HG02642 (cell line): ENCODE data around the gene SAC3D1.
"Not testable (repeated sequence)": the region's sequence is repeated elsewhere in the genome, so short reads cannot be mapped to it uniquely, and the experiment has no call there.

Experiments
- ATAC-seq: cut with Tn5 transposase; IDR thresholded peaks from one replicate; pipeline ENCODE4 v1.9.1; 2021; ENCODE audit warnings: mild to moderate bottlenecking; ENCODE audit not compliant: unreplicated experiment, poor library complexity

Gene SAC3D1

DNA sequence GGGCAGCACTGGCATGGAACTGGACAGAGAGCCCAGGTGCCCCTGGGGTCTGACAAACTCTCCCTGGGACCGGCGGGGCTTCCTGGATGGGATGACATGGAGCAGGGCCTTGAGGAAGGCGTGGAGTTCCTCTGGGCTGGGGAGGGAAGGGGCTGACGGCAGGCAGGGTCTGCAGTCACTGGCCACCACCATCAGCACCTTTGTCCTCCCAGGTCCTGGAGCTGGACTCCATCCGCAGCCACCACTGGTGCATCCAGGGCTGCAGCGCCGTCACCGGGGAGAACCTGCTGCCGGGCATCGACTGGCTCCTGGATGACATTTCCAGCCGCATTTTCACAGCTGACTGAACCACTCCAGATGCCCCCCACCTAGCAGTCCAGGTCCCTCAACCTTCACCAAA, 19.5 kb upstream of the SAC3D1 start:
- no peak for ATAC-seq

DNA sequence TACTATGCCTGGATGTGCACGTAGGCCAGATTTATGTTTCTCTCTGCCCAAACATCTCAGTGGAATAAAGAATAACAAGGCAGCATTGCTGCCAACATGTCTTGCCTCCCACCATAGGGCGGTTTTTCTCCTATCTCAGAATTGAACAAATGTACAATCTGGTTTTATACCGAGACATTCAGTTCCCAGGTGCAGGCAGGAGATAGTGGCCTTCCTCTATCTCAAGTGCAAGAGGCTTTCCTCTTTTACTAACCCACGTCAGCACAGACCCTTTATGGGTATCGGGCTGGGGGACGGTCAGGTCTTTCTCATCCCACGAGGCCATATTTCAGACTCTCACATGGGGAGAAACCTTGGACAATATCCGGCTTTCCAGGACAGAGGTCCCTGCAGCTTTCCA, 17.5 kb upstream of the SAC3D1 start:
- not testable (repeated sequence) for ATAC-seq

DNA sequence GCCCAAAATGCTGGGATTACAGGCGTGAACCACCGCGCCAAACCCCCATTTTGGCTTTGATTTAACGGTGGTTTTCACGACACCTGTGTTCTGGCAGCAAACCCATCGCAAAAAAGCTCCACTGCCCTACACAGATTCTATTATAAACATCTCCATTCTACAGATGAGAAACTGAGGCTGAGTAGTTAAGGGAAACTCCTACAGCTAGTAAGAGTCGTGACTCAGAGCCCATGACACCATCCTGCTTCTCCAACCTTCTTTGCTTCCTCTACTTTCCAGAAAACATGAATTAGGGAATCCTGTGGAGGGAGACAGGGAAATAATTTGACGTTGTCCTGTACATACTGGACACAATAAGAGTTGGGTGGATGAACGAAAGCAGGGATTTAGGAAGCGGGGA, 14.2 kb upstream of the SAC3D1 start:
- no peak for ATAC-seq

DNA sequence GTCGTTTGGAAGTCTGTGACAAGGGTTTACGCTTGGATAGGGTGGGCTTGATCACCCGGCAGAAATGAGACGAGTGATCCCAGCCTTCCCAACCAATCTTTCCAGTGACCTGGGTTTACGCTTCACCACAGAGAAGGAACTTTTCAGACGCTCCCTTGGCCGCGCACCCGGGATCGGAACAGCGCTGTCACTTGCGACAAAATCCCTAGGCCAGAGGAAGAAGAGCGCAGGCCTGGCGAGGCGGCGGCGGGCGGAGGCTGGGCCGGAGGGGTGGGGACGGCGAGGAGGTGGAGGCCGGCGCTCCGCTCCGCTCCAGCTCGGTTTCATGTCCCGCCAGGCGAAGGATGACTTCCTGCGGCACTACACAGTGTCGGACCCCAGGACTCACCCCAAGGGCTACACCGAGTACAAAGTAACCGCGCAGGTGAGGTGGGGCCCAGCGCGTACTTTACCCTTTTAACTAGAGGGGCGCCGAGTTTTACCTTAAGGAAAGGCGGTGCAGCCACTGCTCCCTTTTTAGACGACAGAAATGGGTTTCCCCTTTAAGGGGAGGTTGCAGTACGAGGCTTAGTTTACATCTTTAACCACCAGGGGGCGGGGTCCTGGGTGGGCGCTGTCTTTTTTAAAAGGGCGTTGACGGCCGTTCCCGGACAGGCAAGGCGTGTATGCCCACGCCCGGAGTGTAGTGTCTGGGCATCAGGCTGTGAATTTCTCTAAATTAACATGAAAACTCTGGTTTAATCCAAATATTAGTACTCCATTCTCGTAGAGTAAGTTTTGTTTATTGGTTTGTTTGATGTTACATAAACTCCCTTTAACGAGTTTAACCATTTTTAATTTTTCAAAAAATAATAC, 13.6 kb upstream of the SAC3D1 start, which contains the start of gene SNX15:
TSS of gene SNX15 (plus strand) at position 227 of the 855 bp plus-strand sequence. CDS start at position 326, 99 bp downstream.
- ATAC-seq = peak; percentile 86

DNA sequence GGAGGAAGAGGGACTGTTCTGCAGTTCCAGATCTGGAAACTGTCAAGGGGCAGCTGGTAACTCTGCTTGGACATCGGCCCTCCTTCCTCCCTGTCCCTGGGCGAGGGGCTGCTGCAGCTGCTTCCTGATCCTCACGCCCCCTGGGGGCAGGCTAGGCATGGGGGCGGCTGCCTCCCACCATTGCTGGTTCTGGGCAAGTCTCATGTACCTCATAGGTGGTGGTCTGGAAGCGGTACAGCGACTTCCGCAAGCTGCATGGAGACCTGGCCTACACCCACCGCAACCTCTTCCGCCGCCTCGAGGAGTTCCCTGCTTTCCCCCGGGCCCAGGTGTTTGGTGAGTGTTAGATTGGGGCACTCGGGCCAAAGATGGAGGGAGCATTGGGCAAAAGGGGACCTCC, 8.8 kb upstream of the SAC3D1 start:
- no peak for ATAC-seq

DNA sequence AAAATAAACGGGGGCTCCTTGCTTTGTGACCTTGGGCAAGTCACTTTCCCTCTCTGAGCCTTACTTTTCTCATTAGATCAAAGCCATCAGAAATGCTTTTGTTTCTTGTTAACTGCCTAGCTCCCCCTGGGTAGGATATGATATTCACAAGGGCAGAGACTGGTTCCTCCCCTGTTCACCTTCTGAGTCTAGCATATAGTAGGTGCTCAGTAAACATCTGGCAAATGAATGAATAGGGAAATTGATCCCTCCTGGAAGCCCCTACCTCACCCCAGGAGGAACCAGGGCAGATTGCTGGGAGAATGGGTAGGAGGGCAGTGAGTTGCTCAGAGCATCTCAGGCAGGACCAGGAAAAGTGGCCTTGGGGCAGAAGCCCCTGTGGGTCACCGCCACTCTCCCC, 6.6 kb upstream of the SAC3D1 start:
- ATAC-seq = no peak

DNA sequence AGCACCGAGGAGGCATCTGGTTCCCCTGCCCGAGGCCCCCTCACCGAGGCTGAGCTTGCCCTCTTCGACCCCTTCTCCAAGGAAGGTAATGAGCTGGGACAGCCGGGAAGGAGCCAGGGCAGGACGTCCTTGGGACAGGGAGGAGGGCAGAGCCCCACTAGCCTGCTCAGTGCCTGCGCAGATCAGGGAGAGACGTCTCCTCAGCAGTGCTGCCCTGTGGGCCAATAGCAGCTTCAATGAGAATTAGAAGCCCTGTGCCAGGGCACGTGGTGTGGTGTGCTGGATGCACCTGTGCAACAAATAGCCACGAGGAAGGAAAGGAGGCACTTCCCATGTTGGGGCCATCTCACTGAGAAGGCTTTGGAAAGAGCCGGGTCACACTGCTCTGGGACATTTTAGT, 5.4 kb upstream of the SAC3D1 start:
- ATAC-seq = no peak

DNA sequence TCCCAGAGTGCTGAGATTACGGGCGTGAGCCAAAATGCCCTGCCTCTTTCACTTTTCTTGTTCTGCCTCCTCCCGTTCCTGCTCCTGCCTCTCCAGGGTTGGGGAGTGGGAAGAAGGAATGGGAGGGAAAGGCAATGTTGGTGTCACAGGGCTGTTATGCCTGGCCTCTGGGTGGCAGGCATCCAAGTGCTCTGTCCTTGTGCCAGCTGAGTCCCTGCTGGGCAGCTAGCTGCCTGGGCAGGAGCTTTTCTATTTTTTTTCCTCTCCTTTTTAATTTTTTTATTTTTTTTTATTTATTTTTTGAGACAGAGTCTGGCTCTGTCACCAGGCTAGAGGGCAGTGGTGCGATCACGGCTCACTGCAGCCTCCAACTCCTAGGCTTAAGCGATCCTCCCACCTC, 4.1 kb upstream of the SAC3D1 start:
- ATAC-seq = no peak

DNA sequence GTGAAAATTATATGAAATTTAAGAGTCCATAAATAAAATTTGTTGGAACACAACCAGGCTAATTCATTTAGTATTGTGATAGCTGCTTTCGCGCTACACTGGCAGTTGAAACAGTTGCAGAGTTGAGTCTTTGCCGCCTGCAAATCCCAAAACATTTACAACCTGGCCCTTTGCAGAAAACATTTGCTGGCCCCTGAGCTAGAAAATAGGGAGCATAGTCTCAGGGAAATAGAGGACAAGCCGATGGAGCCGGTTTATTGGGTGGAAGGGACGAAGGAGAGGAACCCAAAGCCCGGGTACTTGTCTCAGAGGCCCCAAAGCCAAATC, 527 bp upstream of the SAC3D1 start:
- no peak for ATAC-seq

DNA sequence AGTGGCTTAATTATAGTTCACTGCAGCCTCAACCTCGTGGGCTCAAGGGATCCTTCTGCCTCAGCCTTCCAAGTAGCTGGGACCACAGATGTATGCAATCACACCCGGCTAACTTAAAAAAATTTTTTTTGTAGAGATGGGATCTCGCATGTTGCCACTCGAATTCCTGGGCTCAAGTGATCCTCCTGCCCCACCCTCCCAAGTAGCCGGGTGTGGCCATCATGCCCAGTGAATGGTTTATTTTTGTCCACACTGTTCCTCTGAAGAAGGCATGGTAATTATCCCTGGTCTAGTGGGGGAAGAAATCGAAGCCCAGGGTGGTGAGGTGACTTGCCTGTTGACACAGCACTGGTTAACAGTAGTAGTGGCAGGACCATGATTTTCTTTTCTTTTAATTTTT, 1.9 kb downstream of the SAC3D1 start:
- ATAC-seq = no peak

DNA sequence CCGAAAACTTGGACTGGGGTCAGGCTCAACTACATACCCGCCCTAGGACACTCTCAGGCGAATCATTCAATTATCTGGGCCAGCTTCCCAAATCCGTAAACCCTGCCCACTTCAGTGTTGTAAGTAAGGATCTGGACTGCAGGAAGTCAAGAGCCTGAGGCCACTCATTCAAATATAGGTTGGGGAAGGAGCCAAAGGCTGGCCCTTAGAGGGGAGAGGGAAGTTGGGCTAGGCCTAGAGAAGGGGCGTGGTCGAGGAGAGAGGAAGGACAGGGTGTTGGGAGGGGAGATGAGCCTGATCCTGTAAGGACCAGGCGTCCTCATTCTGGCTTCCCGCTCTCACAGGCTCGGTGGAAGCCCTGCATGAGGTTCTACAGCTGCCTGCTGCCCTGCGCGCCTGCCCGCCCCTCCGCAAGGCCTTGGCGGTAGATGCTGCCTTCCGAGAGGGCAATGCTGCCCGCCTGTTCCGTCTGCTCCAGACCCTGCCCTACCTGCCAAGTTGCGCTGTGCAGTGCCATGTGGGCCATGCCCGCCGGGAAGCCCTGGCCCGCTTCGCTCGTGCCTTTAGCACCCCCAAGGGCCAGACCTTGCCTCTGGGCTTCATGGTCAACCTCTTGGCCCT, 3.0 kb downstream of the SAC3D1 start:
- ATAC-seq = no peak

DNA sequence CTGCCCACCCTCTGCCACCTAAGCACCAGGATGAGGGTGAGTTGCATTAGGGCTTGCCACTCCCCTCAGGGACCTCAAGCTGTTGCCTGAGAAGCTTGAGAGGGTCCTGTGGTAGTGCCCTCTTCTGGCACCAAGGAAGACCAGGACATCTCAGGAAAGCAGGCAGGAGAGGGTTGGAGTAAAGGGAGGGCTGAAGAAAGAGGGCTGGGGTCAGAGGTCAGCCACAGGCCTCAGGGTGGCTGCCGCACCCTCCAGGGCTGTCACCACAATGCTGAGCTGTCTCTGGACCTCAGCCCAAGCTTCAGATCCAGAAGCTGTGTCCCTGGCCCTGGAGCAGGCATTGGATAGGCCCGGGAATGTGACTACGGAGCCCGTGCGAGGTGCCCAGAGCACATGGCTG, 4.1 kb downstream of the SAC3D1 start:
- ATAC-seq = no peak

DNA sequence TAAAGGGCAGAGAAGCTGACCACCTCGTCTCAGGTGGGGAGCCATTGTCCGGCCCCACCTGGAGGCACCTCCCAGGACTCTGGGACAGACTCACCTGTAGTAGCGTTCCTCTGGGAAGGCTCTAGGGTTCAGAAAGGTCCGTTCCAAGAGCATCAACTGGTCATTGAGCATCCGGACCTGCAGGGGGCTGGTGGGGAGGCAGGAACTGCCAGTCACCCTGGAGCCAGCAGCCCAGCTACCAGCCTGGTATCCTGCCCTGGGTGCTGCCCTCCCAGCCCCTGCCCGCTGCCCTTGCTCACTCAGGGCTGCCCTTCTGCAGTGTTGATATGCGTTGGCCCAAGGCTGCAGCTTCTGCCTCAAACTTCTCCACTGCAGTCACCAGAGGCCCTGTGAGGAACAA, 4.7 kb downstream of the SAC3D1 start:
- no peak for ATAC-seq

DNA sequence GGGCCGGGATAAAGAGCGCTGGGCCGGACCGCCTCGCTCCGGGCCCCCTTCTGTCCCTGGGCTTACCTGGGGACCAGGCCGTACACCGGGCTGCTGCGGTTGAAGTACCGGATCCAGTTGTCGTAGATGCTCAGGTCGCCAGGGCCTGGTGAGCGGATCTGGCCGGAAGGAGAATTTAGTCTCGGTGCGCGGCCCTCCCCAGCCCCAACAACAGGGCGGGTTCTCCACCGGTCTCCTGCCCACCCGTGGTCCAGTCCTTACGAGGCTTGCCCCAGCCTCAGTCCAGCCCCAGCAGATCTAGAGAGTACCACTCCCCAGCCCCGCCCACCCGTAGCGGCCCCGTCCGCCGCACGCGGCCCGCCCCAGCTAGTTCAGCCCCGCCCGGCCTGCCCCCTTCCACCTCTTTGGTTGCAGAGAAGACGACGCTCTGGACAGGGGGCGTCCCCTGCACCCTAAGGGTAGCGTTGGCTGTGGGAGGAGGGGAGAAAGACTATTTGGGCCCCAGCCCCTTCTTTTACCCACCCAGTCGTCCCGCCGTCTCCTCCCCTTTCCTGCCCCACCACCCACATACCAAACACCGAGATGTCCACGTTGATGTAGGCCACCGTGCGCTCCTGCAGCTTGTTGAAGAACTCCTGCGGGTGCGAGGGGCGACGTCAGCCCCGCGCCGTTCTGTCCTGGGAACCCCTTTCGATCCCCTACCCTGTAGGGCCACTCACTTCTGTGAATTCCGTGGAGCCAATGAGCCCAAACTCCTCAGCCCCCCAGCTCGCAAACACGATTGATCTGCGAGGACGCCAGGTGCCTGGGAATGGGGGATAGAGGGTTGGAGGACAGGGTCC, 6.8 kb downstream of the SAC3D1 start:
- no peak for ATAC-seq

DNA sequence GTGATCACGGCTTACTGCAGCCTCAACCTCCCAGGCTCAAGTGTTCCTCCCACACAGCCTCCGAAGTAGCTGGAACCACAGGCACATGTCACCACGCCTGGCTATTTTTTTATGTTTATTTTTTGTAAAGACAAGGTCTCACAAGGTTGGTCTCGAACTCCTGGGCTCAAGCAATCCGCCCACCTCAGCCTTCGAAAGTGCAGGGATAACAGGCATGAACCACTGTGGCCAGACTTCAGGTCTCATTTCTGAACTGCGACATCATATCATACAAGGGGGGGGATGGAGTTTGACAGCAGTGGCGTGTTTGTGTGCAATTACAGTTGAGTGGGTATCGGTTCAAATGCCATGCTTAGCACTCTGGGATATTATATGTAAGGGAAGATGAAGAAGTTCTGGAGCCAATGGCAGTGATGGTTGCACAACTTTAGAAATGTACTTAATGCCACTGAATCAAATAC, 10.4 kb downstream of the SAC3D1 start:
- no peak for ATAC-seq

DNA sequence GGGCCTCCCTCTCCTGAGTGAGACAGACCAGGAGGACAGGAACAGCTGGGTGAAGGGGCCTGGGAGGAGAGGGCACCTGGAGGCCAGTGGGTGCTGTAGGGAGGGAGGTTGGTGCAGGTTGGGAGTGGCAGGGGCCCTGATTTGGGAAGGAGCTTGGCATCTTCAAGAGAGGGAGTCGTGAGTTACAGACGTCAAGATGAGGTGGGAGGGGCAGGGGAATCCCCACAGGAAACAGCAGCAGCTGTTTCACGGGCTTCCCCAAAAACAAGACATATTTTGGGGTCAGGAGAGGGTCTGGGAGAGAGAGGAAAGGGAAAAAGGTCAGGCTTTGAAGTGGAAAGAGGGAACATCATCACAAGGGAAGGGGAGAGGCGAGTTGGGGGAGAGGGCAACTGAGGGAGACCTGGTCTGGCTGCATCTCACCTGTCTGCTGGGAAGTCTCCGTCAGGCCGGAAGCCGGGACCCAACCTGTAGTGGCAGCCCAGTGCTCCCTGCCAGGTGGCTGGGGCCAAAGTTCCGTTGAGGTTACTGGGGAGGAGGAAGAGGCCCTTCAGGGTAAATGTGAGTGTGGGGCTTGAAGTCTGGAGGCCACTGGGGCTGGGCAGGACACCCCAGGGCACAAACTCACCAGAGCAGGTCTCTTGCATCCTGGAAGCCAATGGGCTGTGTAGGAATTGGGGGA, 13.0 kb downstream of the SAC3D1 start:
- ATAC-seq = no peak

DNA sequence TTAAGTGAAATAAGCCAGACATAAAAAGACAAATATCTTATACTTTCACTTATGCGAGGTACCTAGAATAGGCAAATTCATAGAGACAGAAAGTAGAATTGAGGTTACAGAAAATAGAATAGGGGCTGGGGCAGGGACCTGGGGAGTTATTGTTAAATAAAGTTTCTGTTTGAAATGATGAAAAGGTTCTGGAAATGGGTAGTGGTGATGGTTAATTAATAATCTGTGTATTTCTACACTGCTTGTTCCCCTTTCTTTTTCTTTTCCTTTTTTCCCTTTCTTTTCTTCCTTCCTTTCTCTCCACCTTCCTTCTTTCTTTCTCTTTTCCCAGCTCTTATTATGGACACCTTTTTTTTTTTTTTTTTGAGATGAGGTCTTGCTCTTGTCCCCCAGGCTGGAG, 14.5 kb downstream of the SAC3D1 start:
- no peak for ATAC-seq

DNA sequence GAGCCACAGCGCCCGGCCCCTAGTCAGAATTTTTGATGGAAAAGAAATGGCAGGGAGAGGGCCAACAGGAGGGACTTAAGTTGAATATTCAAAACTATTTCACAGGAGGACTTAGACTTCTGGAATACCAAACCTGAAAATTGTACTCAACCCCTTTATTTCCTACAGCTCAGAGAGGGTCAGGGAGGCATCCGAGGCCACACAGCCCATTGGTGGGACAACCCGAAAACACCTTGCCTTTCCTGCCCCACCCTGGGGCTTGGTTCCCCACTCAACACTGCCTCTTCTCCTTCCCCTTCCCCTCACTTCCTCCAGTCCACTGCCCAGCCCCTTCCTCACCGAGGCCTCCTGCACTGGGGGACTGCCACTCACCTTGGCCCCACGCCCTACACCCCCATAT, 16.0 kb downstream of the SAC3D1 start:
- ATAC-seq = no peak

DNA sequence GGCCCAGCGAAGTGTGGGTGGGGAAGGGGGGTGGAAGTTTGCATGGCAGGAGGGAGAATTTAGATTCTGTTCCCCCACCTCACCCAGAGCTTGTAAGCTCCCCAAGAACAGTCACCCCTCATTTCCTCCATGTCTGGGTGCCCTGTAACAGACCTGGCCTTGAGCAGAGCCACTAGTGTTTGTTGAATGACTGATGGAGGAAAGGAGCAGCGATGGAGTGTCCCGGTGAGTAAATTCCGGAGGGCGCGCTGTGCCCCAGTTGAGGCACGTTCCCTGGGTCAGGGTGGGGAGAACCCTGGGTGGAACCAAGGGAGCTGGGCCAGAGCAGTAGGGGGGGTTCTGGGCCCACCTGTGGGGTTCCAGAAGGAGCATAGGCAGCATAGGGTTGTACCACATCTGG, 16.5 kb downstream of the SAC3D1 start:
- ATAC-seq = no peak

DNA sequence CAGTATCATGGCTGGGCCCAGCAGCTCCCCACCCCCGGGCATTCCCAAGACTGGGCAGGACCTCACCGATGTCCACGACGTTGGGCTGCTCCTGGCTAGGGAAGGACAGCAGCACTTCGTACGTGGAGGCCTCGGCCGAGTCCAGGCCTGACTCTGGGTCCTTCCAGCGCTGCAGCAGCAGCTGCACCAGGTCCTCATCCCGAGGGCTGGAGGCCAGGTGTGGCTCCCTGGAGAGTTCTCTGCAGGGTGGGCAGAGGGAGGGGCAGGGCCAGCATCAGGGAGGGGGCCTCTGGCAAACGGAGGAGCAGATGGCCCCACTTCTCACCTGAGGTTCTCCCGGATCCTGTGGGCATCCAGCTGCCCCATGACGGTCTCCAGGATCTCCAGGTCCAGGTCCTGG, 17.0 kb downstream of the SAC3D1 start:
- ATAC-seq = no peak
